HCT116 (cell line): Measurements from ENCODE around the gene ICAM2. TPM values are rescaled to one million over a fixed set of nuclear protein-coding genes. Genes with fewer than 3 reads are reported as not detected.

Source experiments
- ATAC-seq: fragments of 200-7000 bp; cut with Tn5 transposase; 2 replicates; pipeline ENCODE4 v1.9.1; 2020; ENCODE audit warnings: mild to moderate bottlenecking, moderate library complexity
- BruUV-seq: library from RNA; stranded (reverse); fragments of 400-500 nt; replicated peaks from 2 replicates; lab custom pipeline; 2021; lab: Mats Ljungman, UMichigan
- CTCF ChIA-PET: fragments of 300-600 bp; sonication (Branson Sonifier 250); formaldehyde crosslinking; loops from one replicate; lab custom pipeline; 2021; ENCODE audit warnings: antibody characterized with exemption; lab: Charles Lee
- POLR2A ChIA-PET: fragments of 300-600, 350-600 bp; sonication (Branson Sonifier 250); formaldehyde crosslinking; loops from one replicate; lab custom pipeline; 2021; ENCODE audit warnings: antibody characterized with exemption; lab: Charles Lee
- RAD21 ChIA-PET, 2 experiments: fragments of 300-600 bp; sonication (Branson Sonifier 250); formaldehyde crosslinking; loops; one replicate each; lab custom pipeline; 2023; ENCODE audit warnings: low total read pairs in 2 of 2; ENCODE audit not compliant: uncharacterized antibody in 2 of 2, unreplicated experiment in 2 of 2, low non-redundant PET in 1 of 2; lab: Charles Lee
- DNase-seq: peaks from one replicate; pipeline ENCODE4 v3.0.0-alpha.2; 2010; ENCODE audit warnings: low read depth, low spot score
- H2AFZ ChIP-seq: fragments of 200-600 bp; shearing (Covaris generic), sonication (generic); 2 replicates; pipeline ENCODE4 v1.6.1; 2017; ENCODE audit warnings: low read depth, mixed run types, mixed read lengths, antibody characterized with exemption, low read length; ENCODE audit not compliant: poor library complexity, severe bottlenecking
- H3K27ac ChIP-seq: 2 replicates; pipeline ENCODE4 v1.5.1; 2012; ENCODE audit warnings: low read depth, low read length
- H3K27me3 ChIP-seq: fragments of 200-600 bp; sonication (generic); 2 replicates; pipeline ENCODE4 v1.6.1; 2016; ENCODE audit warnings: mixed run types, low read length, mixed read lengths; ENCODE audit not compliant: insufficient read depth
- H3K36me3 ChIP-seq, 2 experiments: fragments of 200-500 bp in 1 of 2; fragments of 200-600 bp in 1 of 2; sonication (Bioruptor generic) in 1 of 2; sonication (generic) in 1 of 2; 2 replicates each; pipeline versions ENCODE4 v1.5.1 to v1.6.1; 2014 to 2016; ENCODE audit warnings: low read length in 2 of 2, inconsistent platforms in 1 of 2, mixed read lengths in 1 of 2, mixed run types in 1 of 2; ENCODE audit not compliant: insufficient read depth in 2 of 2, control insufficient read depth in 1 of 2
- H3K4me1 ChIP-seq, 2 experiments: fragments of 200-600 bp in 1 of 2; sonication (generic) in 1 of 2; 2 replicates each; pipeline versions ENCODE4 v1.5.1 to v1.6.1; 2012 to 2017; ENCODE audit warnings: low read length in 2 of 2, inconsistent platforms in 1 of 2, mild to moderate bottlenecking in 1 of 2, mixed read lengths in 1 of 2, mixed run types in 1 of 2, moderate library complexity in 1 of 2; ENCODE audit not compliant: insufficient read depth in 2 of 2, control insufficient read depth in 1 of 2
- H3K4me2 ChIP-seq: fragments of 200-600 bp; sonication (generic); 2 replicates; pipeline ENCODE4 v1.6.1; 2017; ENCODE audit warnings: mixed run types, low read length, mixed read lengths
- H3K4me3 ChIP-seq, 2 experiments: fragments of 200-600 bp in 1 of 2; sonication (generic) in 1 of 2; replicated peaks in 1 of 2; 2 replicates each; pipeline ENCODE4 v1.5.1; 2011 to 2016; ENCODE audit warnings: low read length in 2 of 2, control low read depth in 1 of 2, low read depth in 1 of 2, mild to moderate bottlenecking in 1 of 2, mixed read lengths in 1 of 2, mixed run types in 1 of 2
- H3K79me2 ChIP-seq: fragments of 200-600 bp; sonication (generic); 2 replicates; pipeline ENCODE4 v1.6.1; 2017; ENCODE audit warnings: mild to moderate bottlenecking, mixed run types, low read length, moderate library complexity, mixed read lengths; ENCODE audit not compliant: insufficient read depth
- H3K9ac ChIP-seq: fragments of 200-600 bp; sonication (generic); 2 replicates; pipeline ENCODE4 v1.6.1; 2016; ENCODE audit warnings: low read length, mixed read lengths
- H3K9me2 ChIP-seq: fragments of 200-600 bp; sonication (generic), shearing (Covaris generic); 2 replicates; pipeline ENCODE4 v1.6.1; 2017; ENCODE audit warnings: mixed run types, mild to moderate bottlenecking, moderate library complexity; ENCODE audit not compliant: insufficient read depth
- H3K9me3 ChIP-seq, 2 experiments: fragments of 200-500 bp in 1 of 2; fragments of 200-600 bp in 1 of 2; sonication (Bioruptor generic) in 1 of 2; sonication (generic) in 1 of 2; 2 replicates each; pipeline ENCODE4 v1.6.1; 2014 to 2017; ENCODE audit warnings: low read length in 2 of 2, mixed read lengths in 2 of 2, inconsistent platforms in 1 of 2, low read depth in 1 of 2, mild to moderate bottlenecking in 1 of 2, mixed run types in 1 of 2, moderate library complexity in 1 of 2; ENCODE audit not compliant: control insufficient read depth in 1 of 2, insufficient read depth in 1 of 2
- H4K20me1 ChIP-seq: fragments of 200-600 bp; sonication (generic), shearing (Covaris generic); 2 replicates; pipeline ENCODE4 v1.6.1; 2017; ENCODE audit warnings: mixed run types, mild to moderate bottlenecking, moderate library complexity; ENCODE audit not compliant: insufficient read depth
- CBX3 ChIP-seq: IDR thresholded peaks from 2 replicates; pipeline ENCODE4 v1.6.1; 2012; ENCODE audit warnings: low read depth
- CEBPB ChIP-seq: IDR thresholded peaks from 2 replicates; pipeline ENCODE4 v1.6.1; 2012; ENCODE audit warnings: low read depth
- ELF1 ChIP-seq: IDR thresholded peaks from 2 replicates; pipeline ENCODE4 v1.6.1; 2012; ENCODE audit warnings: low read depth, borderline replicate concordance
- EZH2 ChIP-seq: fragments of 200-600 bp; sonication (generic); IDR thresholded peaks from 2 replicates; pipeline ENCODE4 v1.6.1; 2017; ENCODE audit warnings: antibody characterized with exemption, mixed run types
- EZH2phosphoT487 ChIP-seq: fragments of 200-600 bp; IDR thresholded peaks from 2 replicates; pipeline ENCODE4 v1.6.1; 2018; ENCODE audit warnings: antibody characterized with exemption, borderline replicate concordance
- FOSL1 ChIP-seq: IDR thresholded peaks from 2 replicates; pipeline ENCODE4 v1.6.1; 2012; ENCODE audit warnings: low read depth
- JUND ChIP-seq: IDR thresholded peaks from 2 replicates; pipeline ENCODE4 v1.6.1; 2012
- MAX ChIP-seq: IDR thresholded peaks from 2 replicates; pipeline ENCODE4 v1.6.1; 2012
- POLR2AphosphoS5 ChIP-seq: IDR thresholded peaks from 2 replicates; pipeline ENCODE4 v1.6.1; 2011; ENCODE audit warnings: mild to moderate bottlenecking, low read depth, low read length, moderate library complexity
- RAD21 ChIP-seq: IDR thresholded peaks from 2 replicates; pipeline ENCODE4 v1.6.1; 2012; ENCODE audit warnings: low read depth, mild to moderate bottlenecking
- SIN3A ChIP-seq: IDR thresholded peaks from 2 replicates; pipeline ENCODE4 v1.6.1; 2012; ENCODE audit warnings: low read depth
- SP1 ChIP-seq: IDR thresholded peaks from 2 replicates; pipeline ENCODE4 v1.6.1; 2012; ENCODE audit warnings: low read depth
- SRF ChIP-seq: IDR thresholded peaks from 2 replicates; pipeline ENCODE4 v1.6.1; 2012; ENCODE audit warnings: low read depth
- TCF7L2 ChIP-seq: IDR thresholded peaks from 2 replicates; pipeline ENCODE4 v1.7.0; 2011; ENCODE audit warnings: borderline replicate concordance, inconsistent platforms; ENCODE audit not compliant: insufficient read depth, insufficient read length; ENCODE audit errors: extremely low read depth
- ZFX ChIP-seq: fragments of 450-650 bp; IDR thresholded peaks from 2 replicates; pipeline ENCODE4 v1.6.1; 2017
- intact Hi-C: fragments of 100-400 bp; cut with micrococcal nuclease; formaldehyde crosslinking; loops from 2 replicates; pipeline ENCODE4 v1.10.0; 2022
- total RNA-seq: library from RNA; stranded (reverse); gene quantifications from one replicate; pipeline ENCODE4 v1.2.1, GENCODE V29; 2021; ENCODE audit not compliant: unreplicated experiment
- TF ChIP-seq, protein P1 (sequence below): IDR thresholded peaks from 2 replicates; pipeline ENCODE4 v1.6.1; 2012
- TF ChIP-seq, protein P2 (sequence below), 3 experiments: fragments of 200-600 bp in 1 of 3; sonication (generic) in 1 of 3; IDR thresholded peaks in 2 of 3; conservative IDR thresholded peaks in 1 of 3; 2 replicates each; pipeline ENCODE4 v1.5.1; 2012 to 2017; ENCODE audit warnings: low read depth in 2 of 3, low read length in 2 of 3, antibody characterized with exemption in 1 of 3, borderline replicate concordance in 1 of 3, control low read depth in 1 of 3, mild to moderate bottlenecking in 1 of 3, mixed read lengths in 1 of 3, mixed run types in 1 of 3, moderate library complexity in 1 of 3; ENCODE audit not compliant: insufficient read depth in 1 of 3
- TF ChIP-seq, protein P3 (sequence below): IDR thresholded peaks from 2 replicates; pipeline ENCODE4 v1.6.1; 2012; ENCODE audit warnings: low read depth

ICAM2 gene
- total RNA-seq, 1 experiment from 2014 or later, result 0.61 TPM

GRCh38 chr17:64001763-64002529, 18.5 kb downstream of the ICAM2 start:
- BruUV-seq, result no TSS peak
- no peaks in the 10 kb centered on the region for H3K79me2 ChIP-seq
- H3K9me2 ChIP-seq, result no peaks in the 10 kb centered on the region
- H4K20me1 ChIP-seq, result no peaks in the 10 kb centered on the region
- H3K9ac ChIP-seq, result no peak overlapping the region
- H3K36me3 ChIP-seq, result no peaks in the 10 kb centered on the region
- no peak overlapping the region for H2AFZ ChIP-seq
- DNase-seq (no peak), ATAC-seq (no peak)
- CTCF ChIA-PET, result interaction anchor here (1.1 kb wide), 1 partner anchor 12 kb away, joined by 3 read pairs; no protein-coding TSS in a partner anchor
- POLR2A ChIA-PET, result no interaction called here
- H3K27ac ChIP-seq, result no peak overlapping the region
- RAD21 ChIA-PET, result no interaction called here
- TF ChIP-seq SP1, result no peak
- no peak for TF ChIP-seq SIN3A
- TF ChIP-seq EZH2phosphoT487, result no peak
- no peak for TF ChIP-seq RAD21
- TF ChIP-seq, protein P1, sequence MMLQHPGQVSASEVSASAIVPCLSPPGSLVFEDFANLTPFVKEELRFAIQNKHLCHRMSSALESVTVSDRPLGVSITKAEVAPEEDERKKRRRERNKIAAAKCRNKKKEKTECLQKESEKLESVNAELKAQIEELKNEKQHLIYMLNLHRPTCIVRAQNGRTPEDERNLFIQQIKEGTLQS, result no peak
- TF ChIP-seq CEBPB, result no peak
- TF ChIP-seq JUND, result no peak
- TF ChIP-seq ZFX, result no peak
- TF ChIP-seq CBX3, result no peak
- TF ChIP-seq FOSL1, result no peak
- no peak for TF ChIP-seq MAX
- TF ChIP-seq POLR2AphosphoS5, result no peak
- TF ChIP-seq, protein P2, sequence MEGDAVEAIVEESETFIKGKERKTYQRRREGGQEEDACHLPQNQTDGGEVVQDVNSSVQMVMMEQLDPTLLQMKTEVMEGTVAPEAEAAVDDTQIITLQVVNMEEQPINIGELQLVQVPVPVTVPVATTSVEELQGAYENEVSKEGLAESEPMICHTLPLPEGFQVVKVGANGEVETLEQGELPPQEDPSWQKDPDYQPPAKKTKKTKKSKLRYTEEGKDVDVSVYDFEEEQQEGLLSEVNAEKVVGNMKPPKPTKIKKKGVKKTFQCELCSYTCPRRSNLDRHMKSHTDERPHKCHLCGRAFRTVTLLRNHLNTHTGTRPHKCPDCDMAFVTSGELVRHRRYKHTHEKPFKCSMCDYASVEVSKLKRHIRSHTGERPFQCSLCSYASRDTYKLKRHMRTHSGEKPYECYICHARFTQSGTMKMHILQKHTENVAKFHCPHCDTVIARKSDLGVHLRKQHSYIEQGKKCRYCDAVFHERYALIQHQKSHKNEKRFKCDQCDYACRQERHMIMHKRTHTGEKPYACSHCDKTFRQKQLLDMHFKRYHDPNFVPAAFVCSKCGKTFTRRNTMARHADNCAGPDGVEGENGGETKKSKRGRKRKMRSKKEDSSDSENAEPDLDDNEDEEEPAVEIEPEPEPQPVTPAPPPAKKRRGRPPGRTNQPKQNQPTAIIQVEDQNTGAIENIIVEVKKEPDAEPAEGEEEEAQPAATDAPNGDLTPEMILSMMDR (IDR thresholded peaks at IDR 0.05 in 2 of 3, conservative IDR thresholded peaks at IDR 0.05 in 1 of 3; ENCODE audit: borderline replicate concordance in 1 of 3, insufficient read depth in 1 of 3, low read depth in 2 of 3, low read length in 2 of 3), result no peak
- TF ChIP-seq, protein P3, sequence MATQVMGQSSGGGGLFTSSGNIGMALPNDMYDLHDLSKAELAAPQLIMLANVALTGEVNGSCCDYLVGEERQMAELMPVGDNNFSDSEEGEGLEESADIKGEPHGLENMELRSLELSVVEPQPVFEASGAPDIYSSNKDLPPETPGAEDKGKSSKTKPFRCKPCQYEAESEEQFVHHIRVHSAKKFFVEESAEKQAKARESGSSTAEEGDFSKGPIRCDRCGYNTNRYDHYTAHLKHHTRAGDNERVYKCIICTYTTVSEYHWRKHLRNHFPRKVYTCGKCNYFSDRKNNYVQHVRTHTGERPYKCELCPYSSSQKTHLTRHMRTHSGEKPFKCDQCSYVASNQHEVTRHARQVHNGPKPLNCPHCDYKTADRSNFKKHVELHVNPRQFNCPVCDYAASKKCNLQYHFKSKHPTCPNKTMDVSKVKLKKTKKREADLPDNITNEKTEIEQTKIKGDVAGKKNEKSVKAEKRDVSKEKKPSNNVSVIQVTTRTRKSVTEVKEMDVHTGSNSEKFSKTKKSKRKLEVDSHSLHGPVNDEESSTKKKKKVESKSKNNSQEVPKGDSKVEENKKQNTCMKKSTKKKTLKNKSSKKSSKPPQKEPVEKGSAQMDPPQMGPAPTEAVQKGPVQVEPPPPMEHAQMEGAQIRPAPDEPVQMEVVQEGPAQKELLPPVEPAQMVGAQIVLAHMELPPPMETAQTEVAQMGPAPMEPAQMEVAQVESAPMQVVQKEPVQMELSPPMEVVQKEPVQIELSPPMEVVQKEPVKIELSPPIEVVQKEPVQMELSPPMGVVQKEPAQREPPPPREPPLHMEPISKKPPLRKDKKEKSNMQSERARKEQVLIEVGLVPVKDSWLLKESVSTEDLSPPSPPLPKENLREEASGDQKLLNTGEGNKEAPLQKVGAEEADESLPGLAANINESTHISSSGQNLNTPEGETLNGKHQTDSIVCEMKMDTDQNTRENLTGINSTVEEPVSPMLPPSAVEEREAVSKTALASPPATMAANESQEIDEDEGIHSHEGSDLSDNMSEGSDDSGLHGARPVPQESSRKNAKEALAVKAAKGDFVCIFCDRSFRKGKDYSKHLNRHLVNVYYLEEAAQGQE, result no peak
- TF ChIP-seq EZH2, result no peak
- TF ChIP-seq ELF1, result no peak
- TF ChIP-seq SRF, result no peak
- TF ChIP-seq TCF7L2, result no peak
- intact Hi-C loops, result no loop called here
- H3K4me1 ChIP-seq, result peaks cover 14 to 20% of the 10 kb centered on the region in 2 experiments
- peaks cover 2% of the 10 kb centered on the region; the same call in 1 of the 2 replicates for H3K27me3 ChIP-seq
- H3K4me3 ChIP-seq, result no peak overlapping the region
- H3K4me2 ChIP-seq, result no peak overlapping the region
- no peaks in the 10 kb centered on the region for H3K9me3 ChIP-seq
